ENCODE results near the gene SLC35F4.

- TF ChIP-seq CTCF (conservative IDR thresholded peaks at IDR 0.05; ENCODE audit: low read depth, low read length) (0 out of 2 replicates have a peak, but pooled peaks have one; percentile 19), EZH2 (IDR thresholded peaks at IDR 0.05; ENCODE audit: borderline replicate concordance, low read depth, low read length, poor library complexity, severe bottlenecking) (no peak)
These were observed at the start of gene SLC35F4 for GRCh38 chr14:57865403-57866198.
